ENCODE results near the gene LMO7.
"Not testable (repeated sequence)": the region's sequence is repeated elsewhere in the genome, so short reads cannot be mapped to it uniquely, and the experiment has no call there.

Gene LMO7

DNA sequence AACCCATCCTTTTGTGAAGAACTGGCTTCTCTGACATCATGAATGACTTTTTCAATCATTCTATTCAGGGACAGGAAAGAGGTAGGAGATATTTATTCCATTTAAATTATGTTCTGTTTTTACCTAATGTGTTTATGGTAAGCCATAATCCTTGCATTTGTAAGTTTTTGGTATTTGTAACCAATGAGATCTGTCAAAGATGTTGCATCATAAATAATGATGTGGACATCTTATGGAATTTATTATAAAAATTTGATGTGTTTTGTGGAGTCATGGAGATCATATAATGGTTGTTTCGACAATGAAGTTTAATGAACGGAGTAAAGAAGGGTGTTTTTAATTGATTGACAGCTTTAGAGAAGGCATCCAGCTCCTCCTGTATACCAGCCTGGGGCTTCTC is 67.6 kb downstream of the LMO7 start:
- ATAC-seq: no peak
- H3K27me3 Mint-ChIP-seq: no peaks in the 10 kb centered on the region
- no peaks in the 10 kb centered on the region for H3K9me3 Mint-ChIP-seq
- peak overlapping the region in 1 of 2 donors; percentile 31 for H3K27ac Mint-ChIP-seq
- H3K4me3 Mint-ChIP-seq: no peak overlapping the region
- peaks cover 15% of the 10 kb centered on the region for H3K4me1 Mint-ChIP-seq
- DNase-seq: no peak

DNA sequence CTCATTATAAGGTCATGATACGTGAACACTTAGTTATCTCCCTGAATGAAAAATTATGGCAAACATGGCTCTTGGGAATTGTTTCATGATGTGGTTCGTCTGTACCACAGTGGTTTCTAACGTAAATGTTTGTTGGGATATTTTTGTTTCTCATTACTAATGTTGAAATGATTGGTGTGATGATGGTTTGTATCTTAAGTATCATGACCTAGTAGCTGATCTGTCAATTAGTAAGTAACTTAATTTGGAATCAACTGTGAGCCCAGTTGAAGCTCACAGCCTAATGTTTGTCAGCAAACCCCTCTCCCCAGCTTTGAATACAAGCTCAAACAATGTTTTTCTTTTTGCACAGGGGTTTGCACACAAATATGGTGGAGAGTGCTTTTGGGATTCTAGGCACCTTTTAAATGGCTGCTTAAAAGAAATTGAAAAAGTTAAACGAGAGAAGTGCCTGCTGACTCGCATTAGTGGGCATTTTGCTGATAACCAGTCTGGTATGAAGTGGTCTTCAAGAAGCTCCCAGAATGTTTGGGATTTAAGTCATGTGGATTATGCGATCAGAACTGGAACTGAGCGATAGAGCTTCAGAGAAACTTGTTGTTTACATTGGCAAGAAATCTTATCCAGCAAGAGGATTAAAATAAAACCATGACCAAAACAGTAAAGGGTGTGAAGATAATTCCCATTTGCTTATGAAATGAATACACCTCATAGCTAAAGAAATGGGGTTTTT is 68.2 kb downstream of the LMO7 start:
- peaks cover 15% of the 10 kb centered on the region for H3K4me1 Mint-ChIP-seq
- DNase-seq (no peak), ATAC-seq (no peak)
- no peak overlapping the region for H3K4me3 Mint-ChIP-seq
- no peak overlapping the region for H3K27ac Mint-ChIP-seq
- no peaks in the 10 kb centered on the region for H3K9me3 Mint-ChIP-seq
- no peaks in the 10 kb centered on the region for H3K27me3 Mint-ChIP-seq

DNA sequence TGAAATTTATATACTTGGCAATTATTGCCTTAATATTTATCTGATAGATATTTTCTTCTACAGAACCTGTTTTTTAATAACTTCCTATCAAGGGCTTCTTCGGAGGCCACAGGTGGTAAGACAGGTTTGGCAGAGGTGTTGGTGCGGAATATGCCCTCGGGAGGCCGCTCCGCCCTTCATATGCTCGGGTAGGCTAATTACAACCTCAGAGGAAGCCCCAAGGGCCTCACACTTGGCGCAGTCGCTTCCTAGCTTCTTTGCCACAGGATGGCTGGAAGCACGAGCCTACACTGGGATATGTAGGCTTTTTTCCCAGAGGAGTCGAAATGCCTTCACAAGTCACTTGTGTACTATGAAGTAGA is 68.8 kb downstream of the LMO7 start:
- ATAC-seq (no peak), DNase-seq (no peak)
- H3K27ac Mint-ChIP-seq: no peak overlapping the region
- H3K27me3 Mint-ChIP-seq: no peaks in the 10 kb centered on the region
- H3K9me3 Mint-ChIP-seq: no peaks in the 10 kb centered on the region
- H3K4me1 Mint-ChIP-seq: peaks cover 15% of the 10 kb centered on the region
- H3K4me3 Mint-ChIP-seq: no peak overlapping the region

DNA sequence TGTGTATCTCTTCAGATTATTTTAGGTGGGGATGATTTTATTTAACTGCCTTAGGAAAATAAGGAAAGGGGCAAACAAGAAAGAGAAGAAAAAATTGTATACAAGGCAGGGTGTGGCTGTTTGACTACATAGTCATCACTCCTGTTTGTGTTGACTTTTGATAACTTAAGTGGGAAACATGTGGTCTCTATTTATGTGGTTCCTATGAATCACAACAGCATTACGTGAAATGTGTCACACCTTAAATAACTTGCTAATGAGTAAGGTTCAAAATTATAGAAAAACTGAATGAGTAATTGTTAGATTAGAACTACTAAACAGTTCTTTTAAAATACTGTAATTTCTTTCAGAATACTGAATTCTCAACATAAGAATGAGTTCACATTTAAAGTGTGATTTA is 69.3 kb downstream of the LMO7 start:
- ATAC-seq (peak; percentile 96), DNase-seq (no peak)
- Mint-ChIP-seq H3K4me1 (peaks cover 15% of the 10 kb centered on the region), H3K4me3 (no peak overlapping the region), H3K9me3 (no peaks in the 10 kb centered on the region), H3K27me3 (no peaks in the 10 kb centered on the region), H3K27ac (no peak overlapping the region)

DNA sequence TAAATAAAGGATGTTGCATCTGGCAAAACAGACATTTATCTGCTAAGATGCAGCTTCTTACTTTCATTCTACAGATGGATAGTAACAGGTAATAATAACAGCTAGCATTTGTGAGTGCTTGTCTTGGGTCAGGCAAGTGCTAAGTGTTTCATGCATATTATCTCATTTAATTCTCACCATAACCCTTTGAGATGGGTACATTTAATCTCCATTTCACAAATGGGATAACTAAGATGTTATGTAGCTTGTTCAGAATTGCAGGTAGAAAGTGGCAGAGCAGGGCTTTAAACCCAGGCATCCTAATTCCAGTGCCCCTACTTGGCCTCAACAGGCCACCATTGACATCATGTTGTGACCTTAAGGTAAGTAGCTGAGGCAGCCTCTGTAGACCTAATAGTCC is 69.8 kb downstream of the LMO7 start:
- H3K27me3 Mint-ChIP-seq: no peaks in the 10 kb centered on the region
- ATAC-seq (no peak), DNase-seq (no peak)
- no peak overlapping the region for H3K27ac Mint-ChIP-seq
- H3K4me1 Mint-ChIP-seq: peaks cover 15% of the 10 kb centered on the region
- no peaks in the 10 kb centered on the region for H3K9me3 Mint-ChIP-seq
- no peak overlapping the region for H3K4me3 Mint-ChIP-seq

DNA sequence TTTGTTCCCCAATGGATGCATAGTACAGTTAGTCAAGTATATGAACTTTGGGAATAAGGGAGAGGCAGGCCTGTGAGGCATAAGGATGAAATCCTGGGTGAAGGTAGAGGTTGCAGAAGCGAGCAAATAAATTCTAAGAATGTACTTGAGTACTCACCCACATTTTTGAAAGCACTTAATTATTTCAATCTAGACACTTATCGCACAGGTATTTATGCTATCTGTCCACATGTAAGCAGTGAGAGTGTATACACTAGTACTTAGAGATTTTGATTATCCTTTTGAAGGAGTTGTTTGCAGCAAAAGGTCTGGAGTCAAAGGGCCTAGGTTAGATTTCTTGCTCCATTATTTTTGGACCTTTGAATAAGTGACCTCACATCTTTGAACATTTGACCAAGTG is 77.7 kb downstream of the LMO7 start:
- Mint-ChIP-seq H3K9me3 (no peaks in the 10 kb centered on the region), H3K4me3 (no peak overlapping the region), H3K27ac (no peak overlapping the region), H3K27me3 (no peaks in the 10 kb centered on the region), H3K4me1 (peaks cover 9% of the 10 kb centered on the region)
- ATAC-seq (no peak), DNase-seq (no peak)

DNA sequence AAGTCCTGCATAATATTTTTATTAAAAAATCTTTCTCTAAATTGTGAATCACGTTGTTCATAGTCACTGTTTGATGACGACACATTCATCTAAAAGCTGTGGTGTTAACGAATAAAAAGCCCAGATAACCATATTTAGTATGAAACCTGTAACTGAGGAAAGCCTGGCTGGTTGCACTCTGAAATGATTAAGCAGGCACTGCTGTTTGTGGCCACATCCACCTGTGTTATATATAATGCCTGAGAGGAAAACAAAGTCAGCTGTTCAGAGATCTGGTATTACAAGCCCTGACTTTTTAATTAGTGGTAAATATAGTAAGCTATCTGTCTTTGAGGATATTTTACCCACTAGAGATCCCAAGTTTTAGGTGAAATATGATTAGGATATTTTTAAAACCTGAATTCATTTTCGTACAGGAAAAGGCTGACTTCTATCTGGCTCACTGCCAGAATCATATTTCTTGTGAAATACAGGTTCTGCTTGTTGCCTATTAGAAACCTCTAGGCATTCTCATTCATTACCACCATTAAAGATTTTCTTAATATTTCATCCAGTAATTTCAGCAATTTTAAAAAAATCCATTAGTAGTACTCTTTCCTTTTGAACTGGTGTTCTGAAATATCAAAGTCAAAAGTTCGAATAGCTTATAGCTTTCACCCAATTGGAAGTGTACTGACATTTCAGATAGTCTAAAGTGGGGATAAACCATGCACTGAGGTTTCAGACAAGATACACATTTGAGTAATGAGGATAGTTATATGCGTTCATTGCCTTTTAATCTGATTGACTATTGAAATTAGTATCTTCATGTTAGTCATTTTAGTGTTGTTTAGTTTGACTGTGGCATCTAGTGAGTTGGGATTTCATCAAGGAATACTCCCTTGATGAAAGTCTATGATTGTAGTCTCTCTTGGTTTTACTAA is 79.7 kb downstream of the LMO7 start:
- Mint-ChIP-seq H3K9me3 (no peaks in the 10 kb centered on the region), H3K27me3 (no peaks in the 10 kb centered on the region), H3K4me1 (peaks cover 9% of the 10 kb centered on the region), H3K27ac (no peak overlapping the region), H3K4me3 (peak overlapping the region in 1 of 2 donors; percentile 26)
- peak in 1 of 2 donors; percentile 28 for DNase-seq
- peak; percentile 97 for ATAC-seq

DNA sequence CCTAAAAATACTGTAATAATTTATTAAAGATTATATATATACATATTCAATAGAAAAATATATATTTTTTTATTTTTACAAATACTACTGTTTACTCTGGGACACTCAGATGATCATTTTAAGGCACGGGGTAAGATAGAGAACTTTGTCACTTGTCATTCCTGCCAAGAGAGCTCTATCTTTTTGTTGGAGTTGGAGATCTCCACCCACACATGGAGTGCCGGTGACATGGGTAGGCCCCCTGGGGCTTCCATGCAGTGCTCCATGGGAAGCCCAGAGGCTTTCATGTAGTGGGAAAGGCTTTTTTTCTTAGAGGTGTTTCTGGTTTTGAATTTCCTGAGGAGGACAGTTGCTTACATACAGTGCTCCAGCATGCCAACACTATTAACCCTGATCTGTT is 81.4 kb downstream of the LMO7 start:
- ATAC-seq: no peak
- H3K4me1 Mint-ChIP-seq: peaks cover 9% of the 10 kb centered on the region
- H3K4me3 Mint-ChIP-seq: no peak overlapping the region
- H3K27me3 Mint-ChIP-seq: no peaks in the 10 kb centered on the region
- peak overlapping the region in 1 of 2 donors; percentile 27 for H3K27ac Mint-ChIP-seq
- H3K9me3 Mint-ChIP-seq: peaks cover 0 to 2% of the 10 kb centered on the region in 2 donors
- DNase-seq: no peak

DNA sequence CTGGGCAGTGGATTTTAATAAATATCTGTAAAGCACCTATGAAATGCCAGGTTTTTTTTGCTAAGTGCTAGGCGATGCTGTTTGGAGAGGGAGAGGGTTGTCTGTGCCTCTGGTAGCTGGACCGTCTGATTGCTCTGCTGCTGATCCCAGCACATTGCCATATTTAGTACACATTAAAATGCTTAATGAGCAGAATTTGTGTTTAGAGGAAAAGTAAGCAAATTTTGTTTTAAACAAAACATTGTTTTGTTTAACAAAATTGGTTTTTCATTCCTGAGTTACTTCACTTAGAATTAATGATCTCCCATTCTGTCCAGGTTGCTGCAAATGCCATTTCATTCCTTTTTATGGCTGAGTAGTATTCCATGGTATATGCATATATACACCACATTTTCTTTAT is 85.2 kb downstream of the LMO7 start:
- peaks cover 0 to 5% of the 10 kb centered on the region in 2 donors for H3K9me3 Mint-ChIP-seq
- no peaks in the 10 kb centered on the region for H3K27me3 Mint-ChIP-seq
- H3K4me1 Mint-ChIP-seq: peaks cover under 1% of the 10 kb centered on the region
- H3K4me3 Mint-ChIP-seq: no peak overlapping the region
- H3K27ac Mint-ChIP-seq: no peak overlapping the region
- ATAC-seq: no peak
- DNase-seq: no peak

DNA sequence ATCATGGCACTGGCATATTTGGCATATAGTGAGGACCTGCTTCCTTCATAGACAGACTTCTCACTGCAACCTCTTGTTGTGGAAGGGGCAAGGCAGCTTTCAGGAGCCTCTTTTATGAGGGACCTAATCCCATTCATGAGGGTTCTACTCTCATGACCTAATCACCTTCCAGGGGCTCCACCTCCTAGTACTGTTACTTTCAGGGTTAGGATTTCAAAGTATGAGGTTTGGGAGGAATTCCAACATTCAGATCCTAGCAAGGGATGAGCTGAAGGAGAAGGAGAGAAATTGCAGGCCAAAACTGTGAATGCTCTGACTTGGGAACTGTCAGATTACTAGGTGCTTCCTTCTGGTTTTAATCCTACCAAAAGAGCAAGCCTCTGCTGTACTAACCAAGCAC is 87.8 kb downstream of the LMO7 start:
- Mint-ChIP-seq H3K27ac (no peak overlapping the region), H3K27me3 (no peaks in the 10 kb centered on the region), H3K9me3 (peaks cover 0 to 5% of the 10 kb centered on the region in 2 donors), H3K4me3 (no peak overlapping the region), H3K4me1 (no peaks in the 10 kb centered on the region)
- ATAC-seq (no peak), DNase-seq (no peak)

DNA sequence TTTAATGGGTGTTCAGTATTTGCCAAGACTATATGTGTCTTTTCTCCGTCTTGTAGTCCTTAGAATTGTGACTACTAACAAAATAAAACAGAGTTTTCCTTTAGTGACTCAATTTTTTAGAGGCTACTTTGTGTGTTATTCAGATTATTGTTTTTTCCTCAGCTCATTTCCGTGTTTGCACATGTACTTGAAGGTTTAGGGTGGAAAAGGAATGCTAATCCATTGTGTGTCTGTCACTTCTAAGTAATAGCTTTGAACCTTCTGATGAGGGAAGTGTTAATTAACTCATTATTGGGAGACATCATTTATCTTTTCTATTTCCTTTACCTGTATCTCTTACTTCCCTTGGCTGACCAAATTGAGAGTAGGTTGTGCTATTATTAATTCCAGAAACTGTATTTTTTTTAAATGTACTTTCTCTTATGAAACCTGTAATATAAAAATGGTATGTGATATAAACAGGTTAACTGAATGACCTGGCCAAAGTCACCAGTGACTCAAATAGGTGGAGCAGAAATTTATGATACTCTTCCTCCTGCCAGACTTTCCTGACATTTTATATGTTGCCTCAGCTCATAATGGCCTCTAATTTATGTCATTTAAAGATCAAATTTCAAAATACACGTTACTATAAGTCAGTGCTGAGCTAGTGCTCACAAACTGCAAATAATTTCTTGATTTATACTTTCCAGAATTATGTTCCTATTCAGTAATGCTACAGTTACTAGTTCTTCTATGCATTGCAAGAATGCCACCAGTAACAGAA is 88.8 kb downstream of the LMO7 start:
- DNase-seq (no peak), ATAC-seq (no peak)
- Mint-ChIP-seq H3K4me1 (no peaks in the 10 kb centered on the region), H3K9me3 (peaks cover 0 to 5% of the 10 kb centered on the region in 2 donors), H3K4me3 (no peak overlapping the region), H3K27ac (no peak overlapping the region), H3K27me3 (no peaks in the 10 kb centered on the region)

DNA sequence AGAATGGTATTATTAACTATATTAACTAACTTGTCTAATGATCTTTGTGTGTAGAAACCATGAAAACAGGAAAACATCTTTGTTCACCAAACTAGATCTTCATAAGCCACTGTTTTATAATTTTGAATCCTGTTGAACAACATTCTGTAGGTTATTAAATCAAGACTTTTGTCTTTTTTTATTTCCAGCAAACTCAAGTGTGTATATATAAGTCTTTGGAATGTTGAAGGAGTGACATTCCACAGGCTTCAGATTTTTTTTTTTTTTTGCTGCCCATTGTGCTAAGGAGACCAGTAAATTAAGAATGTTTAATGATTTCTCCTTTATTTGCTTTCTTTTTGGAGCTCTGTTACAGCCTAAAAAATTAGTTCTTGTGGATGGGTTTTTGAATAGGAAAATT is 89.6 kb downstream of the LMO7 start:
- Mint-ChIP-seq H3K4me3 (no peak overlapping the region), H3K9me3 (peaks cover 0 to 5% of the 10 kb centered on the region in 2 donors), H3K4me1 (no peaks in the 10 kb centered on the region), H3K27ac (no peak overlapping the region), H3K27me3 (no peaks in the 10 kb centered on the region)
- DNase-seq (no peak), ATAC-seq (no peak)

DNA sequence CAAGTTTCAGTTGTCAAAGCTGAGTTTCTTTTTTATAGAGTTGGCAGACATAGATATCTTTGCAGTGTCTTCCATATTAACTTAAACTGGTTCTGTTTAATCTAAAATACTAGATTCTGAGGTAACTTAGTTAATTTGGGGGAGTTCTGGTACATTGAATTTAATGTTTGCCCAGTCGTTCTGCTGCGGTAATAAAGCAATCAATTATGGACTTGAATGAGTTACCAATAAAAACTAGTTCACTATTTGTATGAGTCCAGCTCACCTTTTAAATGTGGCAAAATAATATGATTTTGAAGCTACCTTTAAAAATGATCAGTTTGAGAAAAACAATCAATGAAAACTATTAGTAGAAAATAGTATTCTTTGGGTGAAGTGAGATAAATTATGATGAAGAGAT is 90.2 kb downstream of the LMO7 start:
- Mint-ChIP-seq H3K4me3 (no peak overlapping the region), H3K27me3 (no peaks in the 10 kb centered on the region), H3K27ac (no peak overlapping the region), H3K4me1 (no peaks in the 10 kb centered on the region), H3K9me3 (peaks cover 0 to 5% of the 10 kb centered on the region in 2 donors)
- DNase-seq: no peak
- no peak for ATAC-seq

DNA sequence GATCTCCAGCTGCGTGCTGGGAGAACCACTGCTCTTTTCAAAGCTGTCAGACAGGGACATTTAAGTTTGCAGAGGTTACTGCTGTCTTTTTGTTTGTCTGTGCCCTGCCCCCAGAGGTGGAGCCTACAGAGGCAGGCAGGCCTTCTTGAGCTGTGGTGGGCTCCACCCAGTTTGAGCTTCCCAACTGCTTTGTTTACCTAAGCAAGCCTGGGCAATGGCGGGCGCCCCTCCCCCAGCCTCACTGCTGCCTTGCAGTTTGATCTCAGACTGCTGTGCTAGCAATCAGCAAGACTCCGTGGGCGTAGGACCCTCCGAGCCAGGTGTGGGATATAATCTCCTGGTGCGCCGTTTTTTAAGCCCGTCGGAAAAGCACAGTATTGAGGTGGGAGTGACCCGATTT is 97.0 kb downstream of the LMO7 start:
- H3K4me3 Mint-ChIP-seq, H3K4me1 Mint-ChIP-seq, H3K27ac Mint-ChIP-seq: not testable (repeated sequence)

DNA sequence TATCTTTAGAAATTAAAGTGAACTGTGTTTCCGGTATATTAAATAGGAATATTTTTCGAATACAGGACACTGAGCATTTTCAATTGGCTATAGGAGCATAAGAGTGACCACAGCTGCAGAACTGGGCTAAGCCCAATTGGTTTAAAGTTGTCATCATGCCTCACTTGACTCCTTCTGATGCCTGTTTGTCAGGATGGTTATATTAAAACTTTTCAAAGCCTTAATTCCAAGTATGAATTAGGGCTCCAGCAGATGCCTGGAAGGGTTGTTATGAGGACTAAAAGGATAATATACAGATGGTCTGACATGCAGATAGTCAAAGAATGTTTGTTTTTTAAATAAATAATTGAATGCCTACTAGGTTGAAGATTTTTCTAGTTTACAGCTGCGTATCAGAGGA is 100.0 kb downstream of the LMO7 start:
- Mint-ChIP-seq H3K9me3 (peaks cover 9 to 16% of the 10 kb centered on the region in 2 donors), H3K4me1 (peaks cover 18% of the 10 kb centered on the region), H3K4me3 (no peak overlapping the region), H3K27me3 (no peaks in the 10 kb centered on the region), H3K27ac (no peak overlapping the region)
- DNase-seq: no peak
- ATAC-seq: no peak

More for the DNA sequence above, 97.0 kb downstream of the LMO7 start:
- H3K9me3 Mint-ChIP-seq: peaks cover 9 to 16% of the 10 kb centered on the region in 2 donors
- not testable (repeated sequence) for H3K27me3 Mint-ChIP-seq, DNase-seq, ATAC-seq

DNA sequence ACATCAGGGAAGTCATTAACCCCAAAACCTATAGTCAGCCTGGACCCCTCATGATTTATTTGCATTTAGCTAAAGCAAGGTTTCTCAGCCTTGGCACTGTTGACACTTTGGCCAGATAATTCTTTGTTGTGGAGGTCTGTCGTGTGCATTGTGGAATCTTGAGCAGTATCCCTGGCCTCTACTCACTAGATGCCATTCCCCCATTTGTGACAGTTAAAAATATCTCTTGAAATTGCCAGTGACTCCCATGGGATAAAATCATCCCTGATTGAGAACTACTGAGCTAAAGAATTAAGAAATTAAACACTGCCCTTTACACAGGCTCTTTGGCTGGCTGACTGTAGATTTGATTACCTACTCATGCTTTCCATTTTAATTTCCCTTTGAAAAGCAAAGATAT is 102.7 kb downstream of the LMO7 start:
- Mint-ChIP-seq H3K4me1 (peaks cover 18% of the 10 kb centered on the region), H3K27ac (no peak overlapping the region), H3K9me3 (peaks cover 13 to 18% of the 10 kb centered on the region in 2 donors), H3K4me3 (peak overlapping the region in 1 of 2 donors; percentile 2), H3K27me3 (no peaks in the 10 kb centered on the region)
- DNase-seq: no peak
- no peak for ATAC-seq
